GM23248 (cell line): ENCODE results near the gene CD27. TPM values are rescaled to one million over a fixed set of nuclear protein-coding genes. Genes with fewer than 3 reads are reported as not detected.
"Not testable (repeated sequence)": the region's sequence is repeated elsewhere in the genome, so short reads cannot be mapped to it uniquely, and the experiment has no call there.

Source experiments
- DNase-seq: peaks from one replicate; pipeline ENCODE4 v3.0.0-alpha.2; 2015
- H2AFZ ChIP-seq: fragments of 200-600 bp; sonication (generic); 2 replicates; pipeline ENCODE4 v1.6.1; 2016; ENCODE audit warnings: antibody characterized with exemption
- H3F3A ChIP-seq: fragments of 200-600 bp; sonication (generic); 2 replicates; pipeline ENCODE4 v1.6.1; 2016; ENCODE audit warnings: mild to moderate bottlenecking, antibody characterized with exemption, mixed run types; ENCODE audit not compliant: insufficient read depth
- H3K27ac ChIP-seq: fragments of 200-600 bp; sonication (generic); 2 replicates; pipeline ENCODE4 v1.5.1; 2016; ENCODE audit warnings: mild to moderate bottlenecking
- H3K27me3 ChIP-seq: fragments of 200-600 bp; sonication (generic); replicated peaks from 2 replicates; pipeline ENCODE4 v1.6.1; 2016; ENCODE audit warnings: mild to moderate bottlenecking; ENCODE audit not compliant: insufficient read depth
- H3K36me3 ChIP-seq: fragments of 200-600 bp; sonication (generic); 2 replicates; pipeline ENCODE4 v1.6.1; 2016; ENCODE audit warnings: low read depth, mild to moderate bottlenecking
- H3K4me1 ChIP-seq: fragments of 200-600 bp; sonication (generic); 2 replicates; pipeline ENCODE4 v1.6.1; 2016; ENCODE audit warnings: mild to moderate bottlenecking; ENCODE audit not compliant: insufficient read depth
- H3K4me2 ChIP-seq: fragments of 200-600 bp; sonication (generic); one replicate; pipeline ENCODE4 v1.6.1; 2016; ENCODE audit warnings: mild to moderate bottlenecking; ENCODE audit not compliant: unreplicated experiment
- H3K4me3 ChIP-seq: fragments of 200-600 bp; sonication (generic); 2 replicates; pipeline ENCODE4 v1.5.1; 2016; ENCODE audit warnings: mild to moderate bottlenecking
- H3K79me2 ChIP-seq: fragments of 200-600 bp; sonication (generic); 2 replicates; pipeline ENCODE4 v1.6.1; 2016; ENCODE audit warnings: mild to moderate bottlenecking; ENCODE audit not compliant: insufficient read depth
- H3K9ac ChIP-seq: fragments of 200-600 bp; sonication (generic); 2 replicates; pipeline ENCODE4 v1.6.1; 2016; ENCODE audit warnings: mild to moderate bottlenecking
- H3K9me2 ChIP-seq: fragments of 200-600 bp; sonication (generic); 2 replicates; pipeline ENCODE4 v1.6.1; 2016; ENCODE audit warnings: mixed run types, mild to moderate bottlenecking, moderate library complexity; ENCODE audit not compliant: insufficient read depth
- H3K9me3 ChIP-seq: fragments of 200-600 bp; sonication (generic); one replicate; pipeline ENCODE4 v1.6.1; 2017; ENCODE audit warnings: low read depth
- H4K20me1 ChIP-seq: fragments of 200-600 bp; sonication (generic); 2 replicates; pipeline ENCODE4 v1.6.0; 2016; ENCODE audit not compliant: insufficient read depth
- EZH2 ChIP-seq: fragments of 200-600 bp; sonication (generic); IDR thresholded peaks from 2 replicates; pipeline ENCODE4 v1.6.1; 2018; ENCODE audit warnings: antibody characterized with exemption, mild to moderate bottlenecking; ENCODE audit not compliant: insufficient read depth, poor library complexity, severe bottlenecking
- EZH2phosphoT487 ChIP-seq: fragments of 200-600 bp; sonication (generic); IDR thresholded peaks from 2 replicates; pipeline ENCODE4 v1.6.1; 2018; ENCODE audit warnings: antibody characterized with exemption, moderate library complexity, mild to moderate bottlenecking, low read depth; ENCODE audit not compliant: insufficient read depth
- WGBS, 2 experiments: methylation state at CpG; one replicate each; pipeline ENCODE4 v1.1.6; 2015 to 2017; ENCODE audit warnings: low lambda C conversion rate in 2 of 2, low coverage in 1 of 2; ENCODE audit errors: missing lambda C conversion rate in 2 of 2; 5-methylcytosine and 5-hydroxymethylcytosine counted together
- in situ Hi-C: fragments of 300-500 bp; cut with MboI; formaldehyde crosslinking; loops from 2 replicates; pipeline ENCODE4 v1.15.0; 2020
- polyA plus RNA-seq: library from polyadenylated mRNA; unstranded; fragments of >200 nt; fragmentation: Nextera tagmentation; extraction: Ambion mirVana; gene quantifications from 2 replicates; pipeline ENCODE4 v1.2.1, GENCODE V29; 2016
- total RNA-seq: library from RNA; depleted of rRNA; stranded (reverse); fragments of >200 nt; shearing (Covaris generic); gene quantifications from 2 replicates; pipeline ENCODE4 v1.2.3, GENCODE V29; 2014

CD27 gene
- total and polyA plus RNA-seq, 2 experiments from 2014 or later: 0.28 TPM; not detected in 1

DNA sequence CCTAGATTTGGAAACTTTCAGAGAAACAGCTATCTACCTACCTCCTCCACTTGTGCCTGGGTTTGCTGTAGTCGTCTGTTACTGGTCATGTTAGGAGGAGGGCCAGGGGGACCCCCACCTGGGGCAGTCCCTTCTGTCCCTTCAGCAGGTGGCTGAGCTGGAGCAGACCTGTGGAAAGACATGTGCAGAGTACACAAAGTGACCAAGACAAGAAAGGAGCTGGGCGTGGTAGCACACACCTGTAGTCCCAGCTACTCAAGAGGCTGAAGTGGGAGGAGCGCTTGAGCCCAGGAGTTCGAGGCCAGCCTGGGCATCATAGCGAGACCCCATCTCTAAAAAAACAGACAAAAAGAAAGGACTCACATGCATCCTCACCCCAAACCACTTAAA, 21.4 kb downstream of the CD27 start:
- no peak overlapping the region for H3K27ac ChIP-seq
- no peak overlapping the region for H2AFZ ChIP-seq
- H3K9ac ChIP-seq: no peak overlapping the region
- H4K20me1 ChIP-seq: no peaks in the 10 kb centered on the region
- H3K4me3 ChIP-seq: no peak overlapping the region
- peaks cover 45% of the 10 kb centered on the region for H3K79me2 ChIP-seq
- WGBS, 2 experiments: 96 to 97% methylated on average over 5 of the region's 5 CpGs
- no peak for TF ChIP-seq EZH2phosphoT487
- TF ChIP-seq EZH2: no peak
- no peak overlapping the region for H3K4me2 ChIP-seq
- in situ Hi-C loops: no loop called here
- H3K9me2 ChIP-seq: no peaks in the 10 kb centered on the region
- no peak for DNase-seq
- H3K36me3 ChIP-seq: peaks cover 15% of the 10 kb centered on the region
- no peaks in the 10 kb centered on the region for H3K9me3 ChIP-seq
- no peaks in the 10 kb centered on the region for H3K27me3 ChIP-seq
- H3F3A ChIP-seq: peaks cover 15% of the 10 kb centered on the region
- peaks cover 17% of the 10 kb centered on the region for H3K4me1 ChIP-seq

DNA sequence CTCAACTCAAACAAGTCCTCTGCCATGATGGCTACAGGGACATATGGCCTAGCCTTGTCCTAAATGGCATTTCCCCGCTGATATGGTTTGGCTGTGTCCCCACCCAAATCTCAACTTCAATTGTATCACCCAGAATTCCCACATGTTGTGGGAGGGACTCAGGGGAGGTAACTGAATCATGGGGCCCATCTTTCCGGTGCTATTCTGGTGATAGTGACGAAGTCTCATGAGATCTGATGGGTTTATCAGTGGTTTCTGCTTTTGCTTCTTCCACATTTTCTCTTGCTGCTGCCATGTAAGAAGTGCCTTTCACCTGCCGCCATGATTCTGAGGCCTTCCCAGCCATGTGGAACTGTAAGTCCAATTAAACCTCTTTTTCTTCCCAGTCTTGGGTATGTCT, 22.0 kb downstream of the CD27 start:
- in situ Hi-C loops: not testable (repeated sequence)

DNA sequence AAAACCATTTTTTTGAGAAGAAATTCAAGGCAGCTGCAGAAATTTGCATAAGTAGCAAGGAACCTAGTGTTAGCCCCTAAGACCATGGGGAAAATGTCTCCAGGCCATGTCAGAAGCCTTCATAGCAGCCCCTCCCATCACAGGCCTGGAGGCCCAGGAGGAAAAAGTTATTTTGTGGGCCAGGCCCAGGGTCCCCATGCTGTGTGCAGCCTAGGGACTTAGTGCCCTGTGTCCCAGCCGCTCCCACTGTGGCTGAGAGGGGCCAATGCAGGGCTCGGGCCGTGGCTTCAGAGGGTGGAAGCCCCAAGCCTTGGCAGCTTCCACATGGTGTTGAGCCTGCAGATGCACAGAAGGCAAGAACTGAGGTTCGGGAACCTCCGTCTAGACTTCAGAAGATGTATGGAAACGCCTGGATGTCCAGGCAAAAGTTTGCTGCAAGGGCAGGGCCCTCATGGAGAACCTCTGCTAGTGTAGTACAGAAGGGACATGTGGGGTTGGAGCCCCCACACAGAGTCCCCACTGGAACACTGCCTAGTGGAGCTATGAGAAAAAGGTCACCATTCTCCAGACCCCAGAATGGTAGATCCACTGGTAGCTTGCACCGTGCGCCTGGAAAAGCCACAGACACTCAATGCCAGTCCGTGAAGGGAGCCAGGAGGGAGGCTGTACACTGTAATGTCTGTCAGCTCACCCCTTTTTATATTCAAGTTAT, 23.0 kb downstream of the CD27 start:
- WGBS, 2 experiments: 82 to 91% methylated on average over 9 of the region's 9 CpGs
- DNase-seq, H3K27me3 ChIP-seq, in situ Hi-C loops, H3K9me2 ChIP-seq, H3K9me3 ChIP-seq, H3K9ac ChIP-seq, H4K20me1 ChIP-seq, H2AFZ ChIP-seq, H3K27ac ChIP-seq: not testable (repeated sequence)
- Histone ChIP-seq H3K4me3 (0 out of 2 replicates have a peak overlapping the region, but pooled peaks have one; percentile 82), H3K4me1 (peaks cover 24% of the 10 kb centered on the region), H3K79me2 (peaks cover 45% of the 10 kb centered on the region), H3K36me3 (peaks cover 15% of the 10 kb centered on the region), H3F3A (peaks cover 27% of the 10 kb centered on the region), H3K4me2 (peak overlapping the region; percentile 92)

More for the DNA sequence above, 22.0 kb downstream of the CD27 start:
- H3K4me3 ChIP-seq, H2AFZ ChIP-seq, DNase-seq, H3K27ac ChIP-seq, H3K9ac ChIP-seq, H3K9me2 ChIP-seq, H4K20me1 ChIP-seq, H3K9me3 ChIP-seq, H3K4me2 ChIP-seq, H3K27me3 ChIP-seq: not testable (repeated sequence)
- 82 to 90% methylated on average over 4 of the region's 4 CpGs for WGBS, 2 experiments
- Histone ChIP-seq H3K79me2 (peaks cover 45% of the 10 kb centered on the region), H3F3A (peaks cover 21% of the 10 kb centered on the region), H3K36me3 (peaks cover 15% of the 10 kb centered on the region), H3K4me1 (peaks cover 23% of the 10 kb centered on the region)

DNA sequence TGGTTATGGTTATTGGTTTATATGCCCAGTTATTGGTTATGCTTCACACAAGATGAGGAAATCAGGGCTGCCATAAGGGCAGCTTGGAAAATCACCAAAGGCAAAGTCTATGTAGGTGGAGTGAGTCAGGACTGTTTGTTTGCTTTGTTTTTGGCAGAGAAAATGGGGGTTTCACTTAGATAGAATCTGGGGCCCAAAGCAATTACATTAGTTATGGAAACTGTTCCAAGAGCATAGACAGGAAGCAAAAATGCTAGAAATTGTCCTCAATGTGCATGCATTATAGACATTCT, 23.5 kb downstream of the CD27 start:
- Histone ChIP-seq H3K9ac (no peak overlapping the region), H3K9me2 (no peaks in the 10 kb centered on the region), H3K27ac (peak overlapping the region; percentile 17; the same call in 1 of the 2 replicates), H3K4me3 (peak overlapping the region; percentile 82), H3K27me3 (no peaks in the 10 kb centered on the region), H3K9me3 (no peaks in the 10 kb centered on the region), H3K79me2 (peaks cover 45% of the 10 kb centered on the region), H3K4me1 (peaks cover 24% of the 10 kb centered on the region), H3F3A (peaks cover 27% of the 10 kb centered on the region), H2AFZ (no peak overlapping the region), H3K4me2 (peak overlapping the region; percentile 92), H4K20me1 (no peaks in the 10 kb centered on the region), H3K36me3 (peaks cover 15% of the 10 kb centered on the region)
- TF ChIP-seq EZH2: no peak
- no peak for TF ChIP-seq EZH2phosphoT487
- in situ Hi-C loops: no loop called here
- peak; percentile 79 for DNase-seq

DNA sequence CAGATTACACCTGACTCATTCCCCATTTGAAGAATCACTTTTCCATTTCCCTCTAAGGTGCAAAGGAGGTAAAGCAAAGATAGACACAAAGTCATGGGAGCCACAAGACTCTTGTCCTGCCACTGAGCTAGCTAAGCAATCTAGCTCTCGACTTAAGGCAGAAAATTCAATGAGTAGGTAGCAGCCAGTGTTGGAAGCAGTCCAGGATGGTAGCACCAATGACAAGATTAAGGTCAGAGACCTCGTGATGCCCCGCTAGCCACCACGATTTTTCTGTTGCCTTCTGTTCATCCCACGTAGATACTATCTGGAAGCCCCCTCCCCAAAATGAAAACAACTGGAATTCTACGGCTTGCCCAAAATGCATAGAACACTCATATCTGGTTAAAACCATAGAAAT, 24.3 kb downstream of the CD27 start:
- peaks cover 27% of the 10 kb centered on the region for H3F3A ChIP-seq
- no peak for TF ChIP-seq EZH2phosphoT487
- TF ChIP-seq EZH2: no peak
- in situ Hi-C loops: no loop called here
- peaks cover 24% of the 10 kb centered on the region for H3K4me1 ChIP-seq
- H3K9me3 ChIP-seq: no peaks in the 10 kb centered on the region
- no peaks in the 10 kb centered on the region for H3K9me2 ChIP-seq
- H3K9ac ChIP-seq: peak overlapping the region; percentile 86
- peaks cover 11% of the 10 kb centered on the region; the same call in 1 of the 2 replicates for H3K36me3 ChIP-seq
- peak overlapping the region; percentile 84 for H3K27ac ChIP-seq
- DNase-seq: no peak
- peaks cover 45% of the 10 kb centered on the region for H3K79me2 ChIP-seq
- 73 to 81% methylated on average over 6 of the region's 6 CpGs for WGBS, 2 experiments
- no peaks in the 10 kb centered on the region for H3K27me3 ChIP-seq
- H4K20me1 ChIP-seq: no peaks in the 10 kb centered on the region
- peak overlapping the region; percentile 92 for H3K4me2 ChIP-seq
- H2AFZ ChIP-seq: no peak overlapping the region
- H3K4me3 ChIP-seq: peak overlapping the region; percentile 82
